22Rv1 (cell line): ENCODE measurements around the gene KIRREL3.

Experiments used
- CTCF ChIP-seq: fragments of 450-650 bp; IDR thresholded peaks from 2 replicates; pipeline ENCODE4 v1.5.1; 2017; ENCODE audit warnings: mild to moderate bottlenecking
- ZFX ChIP-seq: fragments of 450-650 bp; IDR thresholded peaks from 2 replicates; pipeline ENCODE4 v1.6.1; 2017; ENCODE audit warnings: antibody characterized with exemption, borderline replicate concordance

- TF ChIP-seq CTCF (no peak), ZFX (no peak)
Observed at GRCh38 chr11:126731576-126732142, 268.9 kb downstream of the KIRREL3 start.
